Astrocyte (in vitro differentiated cells and primary cell): ENCODE results near the gene GNAQ. TPM values are rescaled to one million over a fixed set of nuclear protein-coding genes. Genes with fewer than 3 reads are reported as not detected.

Experiments
- DNase-seq: peaks from one replicate; pipeline ENCODE4 v3.0.0-alpha.2; 2010; ENCODE audit warnings: low read depth
- FAIRE-seq: peaks from 2 replicates; lab custom pipeline; 2011; peaks lifted over from hg19 to GRCh38; lab: Jason Lieb, UNC
- H2AFZ ChIP-seq: 2 replicates; pipeline ENCODE4 v1.6.0; 2012; ENCODE audit warnings: low read depth, low read length, inconsistent platforms
- H3K27ac ChIP-seq: 2 replicates; pipeline ENCODE4 v1.5.1; 2011; ENCODE audit warnings: low read depth, low read length, inconsistent platforms
- H3K27me3 ChIP-seq: 2 replicates; pipeline ENCODE4 v1.6.0; 2011; ENCODE audit warnings: low read length, inconsistent platforms; ENCODE audit not compliant: insufficient read depth
- H3K36me3 ChIP-seq: 2 replicates; pipeline ENCODE4 v1.5.1; 2011; ENCODE audit warnings: low read length, inconsistent platforms; ENCODE audit not compliant: insufficient read depth
- H3K4me1 ChIP-seq: 2 replicates; pipeline ENCODE4 v1.5.1; 2011; ENCODE audit warnings: low read length, inconsistent platforms; ENCODE audit not compliant: insufficient read depth
- H3K4me2 ChIP-seq: 2 replicates; pipeline ENCODE4 v1.6.0; 2012; ENCODE audit warnings: low read length, inconsistent platforms
- H3K4me3 ChIP-seq: 2 replicates; pipeline ENCODE4 v1.5.1; 2011; ENCODE audit warnings: low read depth, mild to moderate bottlenecking, low read length, inconsistent platforms; ENCODE audit not compliant: insufficient read depth
- H3K79me2 ChIP-seq: 2 replicates; pipeline ENCODE4 v1.6.0; 2012; ENCODE audit warnings: mild to moderate bottlenecking, low read length, inconsistent platforms; ENCODE audit not compliant: insufficient read depth
- H3K9ac ChIP-seq: 2 replicates; pipeline ENCODE4 v1.6.0; 2012; ENCODE audit warnings: mild to moderate bottlenecking, low read length, inconsistent platforms
- H3K9me3 ChIP-seq: 2 replicates; pipeline ENCODE4 v1.5.1; 2012; ENCODE audit warnings: low read depth, mild to moderate bottlenecking, low read length, inconsistent platforms; ENCODE audit not compliant: insufficient read depth
- H4K20me1 ChIP-seq: 2 replicates; pipeline ENCODE4 v1.6.0; 2012; ENCODE audit warnings: low read length, inconsistent platforms; ENCODE audit not compliant: insufficient read depth
- H3K27ac Mint-ChIP-seq: one replicate; pipeline ENCODE4 v1.8.0; 2021; ENCODE audit warnings: mild to moderate bottlenecking, mixed read lengths; ENCODE audit not compliant: unreplicated experiment
- H3K27me3 Mint-ChIP-seq: one replicate; pipeline ENCODE4 v1.8.0; 2021; ENCODE audit warnings: low read depth, mixed read lengths; ENCODE audit not compliant: unreplicated experiment
- H3K36me3 Mint-ChIP-seq: one replicate; pipeline ENCODE4 v1.8.0; 2021; ENCODE audit warnings: low read depth, mixed read lengths; ENCODE audit not compliant: unreplicated experiment
- H3K4me1 Mint-ChIP-seq: one replicate; pipeline ENCODE4 v1.8.0; 2021; ENCODE audit warnings: low read depth, mixed read lengths; ENCODE audit not compliant: unreplicated experiment
- H3K4me3 Mint-ChIP-seq: one replicate; pipeline ENCODE4 v1.8.0; 2021; ENCODE audit warnings: mild to moderate bottlenecking, moderate library complexity, mixed read lengths; ENCODE audit not compliant: unreplicated experiment
- H3K9me3 Mint-ChIP-seq: one replicate; pipeline ENCODE4 v1.8.0; 2021; ENCODE audit warnings: mild to moderate bottlenecking, mixed read lengths; ENCODE audit not compliant: unreplicated experiment
- CTCF ChIP-seq: IDR thresholded peaks from 2 replicates; pipeline ENCODE4 v1.5.1; 2011; ENCODE audit warnings: low read depth, mild to moderate bottlenecking, inconsistent platforms, low read length, moderate library complexity; ENCODE audit not compliant: insufficient read depth
- EZH2 ChIP-seq: IDR thresholded peaks from 2 replicates; pipeline ENCODE4 v1.6.1; 2012; ENCODE audit warnings: mild to moderate bottlenecking, low read length, inconsistent platforms; ENCODE audit not compliant: insufficient read depth
- total RNA-seq: library from RNA; stranded (reverse); gene quantifications from 2 replicates; pipeline ENCODE4 v1.2.1, GENCODE V29; 2021

GNAQ gene
- total RNA-seq, 1 donor from 2014 or later: 74.9 TPM

DNA sequence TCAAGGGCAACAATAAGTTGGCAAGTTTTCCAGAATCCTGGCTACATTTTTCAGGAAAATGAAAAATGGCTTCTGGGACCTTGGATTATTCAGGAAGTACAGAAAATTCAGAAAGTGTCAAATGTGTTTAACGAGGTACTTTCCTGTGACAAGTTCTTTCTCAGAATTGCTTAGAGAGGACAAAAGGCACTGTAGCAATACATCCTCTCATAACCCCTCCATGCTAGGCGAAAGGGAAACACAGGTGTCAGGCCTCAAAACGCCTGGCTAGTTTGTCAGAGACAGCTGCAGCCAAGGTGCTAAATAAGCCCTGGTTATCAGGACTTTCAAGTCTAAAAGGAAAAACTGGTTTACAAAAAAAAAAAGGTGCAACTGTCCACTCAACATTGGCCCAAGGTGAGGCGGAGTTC, 115.2 kb downstream of the GNAQ start:
- Mint-ChIP-seq H3K36me3 (peaks cover 4% of the 10 kb centered on the region), H3K27ac (peak overlapping the region; percentile 10), H3K27me3 (no peaks in the 10 kb centered on the region), H3K9me3 (no peaks in the 10 kb centered on the region), H3K4me3 (no peak overlapping the region), H3K4me1 (peaks cover 25% of the 10 kb centered on the region)
- H3K27ac ChIP-seq: no peak overlapping the region
- no peaks in the 10 kb centered on the region for H3K27me3 ChIP-seq
- H3K4me2 ChIP-seq: no peak overlapping the region
- no peak overlapping the region for H3K4me3 ChIP-seq
- H4K20me1 ChIP-seq: peaks cover 11% of the 10 kb centered on the region
- FAIRE-seq (peak; percentile 43), DNase-seq (no peak)
- peaks cover 34% of the 10 kb centered on the region for H3K79me2 ChIP-seq
- H3K4me1 ChIP-seq: no peaks in the 10 kb centered on the region
- H2AFZ ChIP-seq: no peak overlapping the region
- H3K9ac ChIP-seq: no peak overlapping the region
- H3K9me3 ChIP-seq: no peaks in the 10 kb centered on the region
- TF ChIP-seq EZH2: no peak
- TF ChIP-seq CTCF: no peak
- H3K36me3 ChIP-seq: peaks cover 4% of the 10 kb centered on the region

DNA sequence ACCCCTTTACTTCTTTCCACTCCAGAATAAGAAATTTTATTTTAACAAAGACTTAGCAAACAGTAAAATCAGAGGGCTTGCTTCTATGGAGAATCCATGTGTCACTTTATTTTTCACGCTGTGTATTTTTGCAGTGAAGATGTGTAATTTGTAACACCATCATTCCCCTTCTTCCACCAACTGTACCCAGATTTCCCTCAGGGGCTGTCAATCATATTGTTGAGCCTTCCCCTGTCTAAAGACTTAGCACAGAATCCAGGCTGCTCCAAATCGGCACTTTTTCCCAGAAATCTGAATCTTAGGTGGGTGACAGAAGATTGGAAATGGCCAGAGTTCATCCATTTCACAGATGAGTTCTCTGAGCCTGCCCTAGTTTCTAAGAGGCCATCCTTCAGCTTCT, 115.9 kb downstream of the GNAQ start:
- Mint-ChIP-seq H3K9me3 (no peaks in the 10 kb centered on the region), H3K27ac (no peak overlapping the region), H3K4me3 (no peak overlapping the region), H3K27me3 (no peaks in the 10 kb centered on the region), H3K36me3 (peaks cover 3% of the 10 kb centered on the region), H3K4me1 (peaks cover 25% of the 10 kb centered on the region)
- Histone ChIP-seq H3K27ac (no peak overlapping the region), H3K4me3 (no peak overlapping the region), H3K79me2 (peaks cover 40% of the 10 kb centered on the region), H3K9me3 (no peaks in the 10 kb centered on the region), H2AFZ (no peak overlapping the region), H4K20me1 (peaks cover 16% of the 10 kb centered on the region), H3K9ac (no peak overlapping the region), H3K4me2 (no peak overlapping the region), H3K36me3 (peaks cover 4% of the 10 kb centered on the region), H3K4me1 (no peaks in the 10 kb centered on the region), H3K27me3 (no peaks in the 10 kb centered on the region)
- TF ChIP-seq CTCF (no peak), EZH2 (no peak)
- FAIRE-seq: no peak
- no peak for DNase-seq

- DNase-seq (peak; percentile 73), FAIRE-seq (peak; percentile 56)
- Mint-ChIP-seq H3K4me1 (peaks cover 31% of the 10 kb centered on the region), H3K4me3 (no peak overlapping the region), H3K27ac (peak overlapping the region; percentile 73), H3K36me3 (peaks cover 7% of the 10 kb centered on the region), H3K27me3 (no peaks in the 10 kb centered on the region), H3K9me3 (no peaks in the 10 kb centered on the region)
- no peaks in the 10 kb centered on the region for H3K27me3 ChIP-seq
- H3K9me3 ChIP-seq: no peaks in the 10 kb centered on the region
- TF ChIP-seq CTCF (no peak), EZH2 (no peak)
- H2AFZ ChIP-seq: no peak overlapping the region
- H3K27ac ChIP-seq: peak overlapping the region; percentile 49
- H3K36me3 ChIP-seq: no peaks in the 10 kb centered on the region
- no peaks in the 10 kb centered on the region for H3K4me1 ChIP-seq
- H3K4me3 ChIP-seq: no peak overlapping the region
- H3K9ac ChIP-seq: no peak overlapping the region
- no peak overlapping the region for H3K4me2 ChIP-seq
- peaks cover 29% of the 10 kb centered on the region for H4K20me1 ChIP-seq
- peaks cover 49% of the 10 kb centered on the region for H3K79me2 ChIP-seq
These were observed 118.5 kb downstream of the GNAQ start for GRCh38 chr9:77912895-77913693.
